ENCODE results near the gene ANO3. TPM values are rescaled to one million over a fixed set of nuclear protein-coding genes. Genes with fewer than 3 reads are reported as not detected.

The ANO3 gene
- total RNA-seq, 1 donor from 2014 or later: 0.29 TPM

- no peak for TF ChIP-seq CTCF (conservative IDR thresholded peaks at IDR 0.05)
- H3K36me3 Mint-ChIP-seq: no peaks in the 10 kb centered on the region
- DNase-seq (ENCODE audit: extremely low spot score, unreplicated experiment): no peak
Observed at GRCh38 chr11:26474401-26474800, 142.5 kb downstream of the ANO3 start.

GRCh38 chr11:26477396-26477795, 145.5 kb downstream of the ANO3 start:
- no peak for TF ChIP-seq CTCF (conservative IDR thresholded peaks at IDR 0.05)
- Mint-ChIP-seq H3K36me3 (no peaks in the 10 kb centered on the region), H3K27me3 (no peaks in the 10 kb centered on the region), H3K27ac (no peak overlapping the region), H3K4me1 (ENCODE audit: unreplicated experiment) (peaks cover 5% of the 10 kb centered on the region), H3K4me3 (no peak overlapping the region), H3K9me3 (no peaks in the 10 kb centered on the region)
- no peak for DNase-seq (ENCODE audit: extremely low spot score, unreplicated experiment)

More at GRCh38 chr11:26474401-26474800, 142.5 kb downstream of the ANO3 start:
- H3K9me3 Mint-ChIP-seq: no peaks in the 10 kb centered on the region
- peaks cover 5% of the 10 kb centered on the region for H3K4me1 Mint-ChIP-seq (ENCODE audit: unreplicated experiment)
- no peaks in the 10 kb centered on the region for H3K27me3 Mint-ChIP-seq
- no peak overlapping the region for H3K27ac Mint-ChIP-seq
- no peak overlapping the region for H3K4me3 Mint-ChIP-seq

- DNase-seq (ENCODE audit: extremely low spot score, unreplicated experiment): no peak
- H3K27me3 Mint-ChIP-seq: no peaks in the 10 kb centered on the region
- H3K36me3 Mint-ChIP-seq: no peaks in the 10 kb centered on the region
- peaks cover 5% of the 10 kb centered on the region for H3K4me1 Mint-ChIP-seq (ENCODE audit: unreplicated experiment)
- no peak overlapping the region for H3K27ac Mint-ChIP-seq
- TF ChIP-seq CTCF (conservative IDR thresholded peaks at IDR 0.05): no peak
- no peaks in the 10 kb centered on the region for H3K9me3 Mint-ChIP-seq
- H3K4me3 Mint-ChIP-seq: no peak overlapping the region
Observed at GRCh38 chr11:26478710-26479109, 146.8 kb downstream of the ANO3 start.

- H3K9me3 Mint-ChIP-seq: no peaks in the 10 kb centered on the region
- no peaks in the 10 kb centered on the region for H3K27me3 Mint-ChIP-seq
- peaks cover 5% of the 10 kb centered on the region for H3K4me1 Mint-ChIP-seq (ENCODE audit: unreplicated experiment)
Observed at GRCh38 chr11:26480041-26480440, 148.1 kb downstream of the ANO3 start.

GRCh38 chr11:26483108-26483507, 151.2 kb downstream of the ANO3 start:
- no peak for TF ChIP-seq CTCF (conservative IDR thresholded peaks at IDR 0.05)
- H3K4me1 Mint-ChIP-seq (ENCODE audit: unreplicated experiment): peaks cover 5% of the 10 kb centered on the region
- H3K27ac Mint-ChIP-seq: no peak overlapping the region
- no peak overlapping the region for H3K4me3 Mint-ChIP-seq
- no peak for DNase-seq (ENCODE audit: extremely low spot score, unreplicated experiment)
- peaks cover 5% of the 10 kb centered on the region for H3K9me3 Mint-ChIP-seq
- H3K36me3 Mint-ChIP-seq: no peaks in the 10 kb centered on the region
- H3K27me3 Mint-ChIP-seq: no peaks in the 10 kb centered on the region

More at GRCh38 chr11:26480041-26480440, 148.1 kb downstream of the ANO3 start:
- TF ChIP-seq CTCF (conservative IDR thresholded peaks at IDR 0.05): no peak
- no peak for DNase-seq (ENCODE audit: extremely low spot score, unreplicated experiment)
- no peak overlapping the region for H3K4me3 Mint-ChIP-seq
- H3K36me3 Mint-ChIP-seq: no peaks in the 10 kb centered on the region
- no peak overlapping the region for H3K27ac Mint-ChIP-seq

GRCh38 chr11:26490546-26490945, 158.6 kb downstream of the ANO3 start:
- H3K4me1 Mint-ChIP-seq (ENCODE audit: unreplicated experiment): peaks cover 4% of the 10 kb centered on the region
- no peak for DNase-seq (ENCODE audit: extremely low spot score, unreplicated experiment)
- H3K36me3 Mint-ChIP-seq: no peaks in the 10 kb centered on the region
- H3K9me3 Mint-ChIP-seq: peaks cover 13% of the 10 kb centered on the region
- H3K4me3 Mint-ChIP-seq: no peak overlapping the region
- H3K27me3 Mint-ChIP-seq: no peaks in the 10 kb centered on the region
- H3K27ac Mint-ChIP-seq: no peak overlapping the region
- no peak for TF ChIP-seq CTCF (conservative IDR thresholded peaks at IDR 0.05)

Measured in type B pancreatic cell (in vitro differentiated cells).